22Rv1 (cell line): Measurements from ENCODE around the gene KRT3.

Experiments used
- H3K27ac ChIP-seq: fragments of 450-650 bp; 2 replicates; pipeline ENCODE4 v1.5.1; 2017
- CTCF ChIP-seq: fragments of 450-650 bp; IDR thresholded peaks from 2 replicates; pipeline ENCODE4 v1.5.1; 2017; ENCODE audit warnings: mild to moderate bottlenecking
- ZFX ChIP-seq: fragments of 450-650 bp; IDR thresholded peaks from 2 replicates; pipeline ENCODE4 v1.6.1; 2017; ENCODE audit warnings: antibody characterized with exemption, borderline replicate concordance

The KRT3 gene

GRCh38 chr12:52815676-52816588 lies 20.0 kb upstream of the KRT3 start:
- H3K27ac ChIP-seq = no peak overlapping the region
- TF ChIP-seq ZFX = no peak
- no peak for TF ChIP-seq CTCF

DNA sequence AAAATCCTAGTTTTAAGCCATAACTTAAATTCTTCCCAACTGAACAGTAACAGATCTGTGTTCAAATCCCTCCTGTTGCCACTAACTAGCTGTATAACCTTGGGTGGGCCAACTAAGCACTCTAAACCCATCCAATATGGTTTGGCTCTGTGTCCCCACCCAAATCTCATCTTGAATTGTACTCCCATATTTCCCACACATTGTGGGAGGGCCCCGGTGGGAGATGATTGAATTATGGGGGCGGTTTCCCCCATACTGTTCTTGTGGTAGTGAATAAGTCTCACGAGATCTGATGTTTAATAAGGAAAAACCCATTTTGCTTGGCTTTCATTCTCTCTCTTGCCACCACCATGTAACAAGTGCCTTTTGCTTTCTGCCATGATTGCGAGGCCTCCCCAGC lies 19.2 kb upstream of the KRT3 start:
- no peak overlapping the region for H3K27ac ChIP-seq
- TF ChIP-seq ZFX = no peak
- TF ChIP-seq CTCF = no peak

GRCh38 chr12:52814710-52815155 lies 18.8 kb upstream of the KRT3 start:
- TF ChIP-seq CTCF (no peak), ZFX (no peak)
- no peak overlapping the region for H3K27ac ChIP-seq

GRCh38 chr12:52813885-52814709 lies 18.2 kb upstream of the KRT3 start, which contains the start of gene KRT4:
TSS of gene KRT4 (minus strand) at chr12:52814116. CDS start at chr12:52814058, 58 bp downstream.
- no peak for TF ChIP-seq ZFX
- TF ChIP-seq CTCF = no peak

GRCh38 chr12:52813203-52813819 lies 17.4 kb upstream of the KRT3 start:
- H3K27ac ChIP-seq = no peak overlapping the region

More at GRCh38 chr12:52813885-52814709, 18.2 kb upstream of the KRT3 start, which contains the start of gene KRT4:
- H3K27ac ChIP-seq = no peak within 1 kb of the TSS

GRCh38 chr12:52812749-52813148 lies 16.8 kb upstream of the KRT3 start:
- H3K27ac ChIP-seq = no peak overlapping the region
- no peak for TF ChIP-seq ZFX
- TF ChIP-seq CTCF = no peak

More at GRCh38 chr12:52813203-52813819, 17.4 kb upstream of the KRT3 start:
- TF ChIP-seq ZFX = no peak

GRCh38 chr12:52812073-52812400 lies 16.1 kb upstream of the KRT3 start:
- no peak for TF ChIP-seq ZFX
- TF ChIP-seq CTCF = no peak
- no peak overlapping the region for H3K27ac ChIP-seq
